ENCODE data around the gene BICRA.

Gene BICRA

GRCh38 chr19:47587295-47587694 is 21.6 kb upstream of the BICRA start:
- ChIA-PET CTCF (no interaction called here), POLR2A (no interaction called here)
- no peak for TF ChIP-seq FOXK2 (IDR thresholded peaks at IDR 0.05)
- TF ChIP-seq FOXA1 (IDR thresholded peaks at IDR 0.05), result no peak
- no peak for DNase-seq (ENCODE audit: extremely low spot score)

- no peak for DNase-seq (ENCODE audit: extremely low spot score)
- CTCF ChIA-PET, result interaction anchor here (0.6 kb wide), 1 partner anchor 86 kb away, joined by 3 read pairs; no protein-coding TSS in a partner anchor
- TF ChIP-seq LEF1 (IDR thresholded peaks at IDR 0.05; ENCODE audit: borderline replicate concordance) (no peak), SUZ12 (IDR thresholded peaks at IDR 0.05) (no peak), CTBP1 (IDR thresholded peaks at IDR 0.05; ENCODE audit: borderline replicate concordance) (no peak), ELF4 (IDR thresholded peaks at IDR 0.05) (no peak), SP1 (IDR thresholded peaks at IDR 0.05) (no peak), ZNF384 (IDR thresholded peaks at IDR 0.05) (no peak), L3MBTL2 (conservative IDR thresholded peaks at IDR 0.05) (no peak), NFRKB (IDR thresholded peaks at IDR 0.05) (no peak), FOXM1 (IDR thresholded peaks at IDR 0.05; ENCODE audit: borderline replicate concordance) (no peak), TARDBP (IDR thresholded peaks at IDR 0.05) (no peak), ARNT (IDR thresholded peaks at IDR 0.05) (no peak), HDGF (IDR thresholded peaks at IDR 0.05; ENCODE audit: borderline replicate concordance) (no peak)
- POLR2A ChIA-PET, result no interaction called here
These were observed 19.1 kb upstream of the BICRA start for GRCh38 chr19:47589824-47590223.

GRCh38 chr19:47593860-47594259 is 15.1 kb upstream of the BICRA start:
- TF ChIP-seq SUZ12 (IDR thresholded peaks at IDR 0.05) (no peak), ARNT (IDR thresholded peaks at IDR 0.05) (no peak), CTBP1 (IDR thresholded peaks at IDR 0.05; ENCODE audit: borderline replicate concordance) (no peak), L3MBTL2 (conservative IDR thresholded peaks at IDR 0.05) (no peak), FOXM1 (IDR thresholded peaks at IDR 0.05; ENCODE audit: borderline replicate concordance) (no peak), HDGF (IDR thresholded peaks at IDR 0.05; ENCODE audit: borderline replicate concordance) (no peak), FOXK2 (IDR thresholded peaks at IDR 0.05) (no peak), PKNOX1 (IDR thresholded peaks at IDR 0.05) (no peak), LEF1 (IDR thresholded peaks at IDR 0.05; ENCODE audit: borderline replicate concordance) (no peak), ELF4 (IDR thresholded peaks at IDR 0.05) (no peak), SP1 (IDR thresholded peaks at IDR 0.05) (no peak), ZNF384 (IDR thresholded peaks at IDR 0.05) (no peak), FOXA1 (IDR thresholded peaks at IDR 0.05) (no peak), NFRKB (IDR thresholded peaks at IDR 0.05) (no peak), BHLHE40 (IDR thresholded peaks at IDR 0.05; ENCODE audit: borderline replicate concordance) (no peak)
- CTCF ChIA-PET, result no interaction called here
- DNase-seq (ENCODE audit: extremely low spot score), result no peak
- POLR2A ChIA-PET, result no interaction called here

DNA sequence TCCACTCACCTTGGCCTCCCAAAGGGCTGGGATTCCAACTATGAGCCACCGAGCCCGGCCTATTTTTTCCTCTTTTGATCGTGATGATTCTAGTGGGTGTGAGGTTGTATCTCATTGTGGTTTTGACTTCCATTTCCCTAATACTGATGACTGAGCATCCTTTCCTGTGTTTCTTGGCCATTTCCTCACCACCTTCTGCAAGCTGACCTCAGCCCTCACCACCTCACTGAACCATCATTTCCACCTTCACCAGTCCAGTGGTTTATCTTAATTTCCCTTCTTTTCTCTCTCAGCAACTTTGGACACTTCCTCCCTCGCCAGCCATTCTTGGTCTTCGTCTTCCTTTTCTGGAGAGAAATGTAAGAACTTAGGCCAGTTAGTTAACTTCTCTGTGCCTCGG is 13.0 kb upstream of the BICRA start:
- POLR2A ChIA-PET, result no interaction called here
- TF ChIP-seq FOXM1 (IDR thresholded peaks at IDR 0.05; ENCODE audit: borderline replicate concordance), result no peak
- no peak for TF ChIP-seq PKNOX1 (IDR thresholded peaks at IDR 0.05)
- no peak for TF ChIP-seq SUZ12 (IDR thresholded peaks at IDR 0.05)
- no peak for TF ChIP-seq FOXA1 (IDR thresholded peaks at IDR 0.05)
- TF ChIP-seq CTBP1 (IDR thresholded peaks at IDR 0.05; ENCODE audit: borderline replicate concordance), result no peak
- TF ChIP-seq LEF1 (IDR thresholded peaks at IDR 0.05; ENCODE audit: borderline replicate concordance), result no peak
- no peak for TF ChIP-seq ELF4 (IDR thresholded peaks at IDR 0.05)
- TF ChIP-seq L3MBTL2 (conservative IDR thresholded peaks at IDR 0.05), result no peak
- TF ChIP-seq ARNT (IDR thresholded peaks at IDR 0.05), result no peak
- TF ChIP-seq NFRKB (IDR thresholded peaks at IDR 0.05), result no peak
- TF ChIP-seq SP1 (IDR thresholded peaks at IDR 0.05), result no peak
- no peak for TF ChIP-seq FOXK2 (IDR thresholded peaks at IDR 0.05)
- TF ChIP-seq BHLHE40 (IDR thresholded peaks at IDR 0.05; ENCODE audit: borderline replicate concordance), result no peak
- no peak for TF ChIP-seq HDGF (IDR thresholded peaks at IDR 0.05; ENCODE audit: borderline replicate concordance)
- CTCF ChIA-PET, result no interaction called here
- DNase-seq (ENCODE audit: extremely low spot score), result no peak

- ChIA-PET CTCF (interaction anchor here (0.6 to 0.9 kb wide), 2 partner anchors 61 to 84 kb away, joined by 3 to 4 read pairs; partner anchors contain the start of gene NAPA), POLR2A (interaction anchor here (0.5 to 1.6 kb wide), 7 partner anchors 10 to 605 kb away, joined by 3 to 6 read pairs (median 4); partner anchors contain the start of gene BICRA)
- DNase-seq (ENCODE audit: extremely low spot score), result peak; percentile 68
- no peak for TF ChIP-seq BHLHE40 (IDR thresholded peaks at IDR 0.05; ENCODE audit: borderline replicate concordance)
- TF ChIP-seq FOXK2 (IDR thresholded peaks at IDR 0.05), result no peak
- TF ChIP-seq FOXA1 (IDR thresholded peaks at IDR 0.05), result no peak
- TF ChIP-seq LEF1 (IDR thresholded peaks at IDR 0.05; ENCODE audit: borderline replicate concordance), result no peak
- TF ChIP-seq NFRKB (IDR thresholded peaks at IDR 0.05), result no peak
- TF ChIP-seq TARDBP (IDR thresholded peaks at IDR 0.05), result no peak
- TF ChIP-seq HDGF (IDR thresholded peaks at IDR 0.05; ENCODE audit: borderline replicate concordance), result no peak
- TF ChIP-seq ARNT (IDR thresholded peaks at IDR 0.05), result no peak
- no peak for TF ChIP-seq L3MBTL2 (conservative IDR thresholded peaks at IDR 0.05)
- no peak for TF ChIP-seq FOXM1 (IDR thresholded peaks at IDR 0.05; ENCODE audit: borderline replicate concordance)
- no peak for TF ChIP-seq SP1 (IDR thresholded peaks at IDR 0.05)
- TF ChIP-seq ZNF384 (IDR thresholded peaks at IDR 0.05), result no peak
- no peak for TF ChIP-seq ELF4 (IDR thresholded peaks at IDR 0.05)
- no peak for TF ChIP-seq CTBP1 (IDR thresholded peaks at IDR 0.05; ENCODE audit: borderline replicate concordance)
- no peak for TF ChIP-seq PKNOX1 (IDR thresholded peaks at IDR 0.05)
- TF ChIP-seq SUZ12 (IDR thresholded peaks at IDR 0.05), result no peak
These were observed 10.3 kb upstream of the BICRA start for GRCh38 chr19:47598407-47599349.
